ENCODE results near the gene DUOXA1. TPM values are rescaled to one million over a fixed set of nuclear protein-coding genes. Genes with fewer than 3 reads are reported as not detected.

DUOXA1 gene
- total RNA-seq, 1 donor from 2014 or later: 3.2 TPM

GRCh38 chr15:45114076-45114750, 15.5 kb downstream of the DUOXA1 start, which contains the start of the genes DUOX2 and DUOXA2:
Gene DUOX2, minus strand, starts transcription at chr15:45114172. Its CDS starts 761 bp downstream, at chr15:45113411.
Gene DUOXA2, plus strand, starts transcription at chr15:45114326. Its CDS starts 280 bp downstream, at chr15:45114606.
- Mint-ChIP-seq H3K36me3 (peaks cover 3% of the 10 kb centered on the region), H3K27ac (no peak within 1 kb of the TSS), H3K9me3 (peaks cover 6% of the 10 kb centered on the region), H3K4me3 (peak within 1 kb of the TSS; percentile 76), H3K4me1 (ENCODE audit: unreplicated experiment) (peaks cover 7% of the 10 kb centered on the region), H3K27me3 (peaks cover 76% of the 10 kb centered on the region)
- TF ChIP-seq, protein P1, sequence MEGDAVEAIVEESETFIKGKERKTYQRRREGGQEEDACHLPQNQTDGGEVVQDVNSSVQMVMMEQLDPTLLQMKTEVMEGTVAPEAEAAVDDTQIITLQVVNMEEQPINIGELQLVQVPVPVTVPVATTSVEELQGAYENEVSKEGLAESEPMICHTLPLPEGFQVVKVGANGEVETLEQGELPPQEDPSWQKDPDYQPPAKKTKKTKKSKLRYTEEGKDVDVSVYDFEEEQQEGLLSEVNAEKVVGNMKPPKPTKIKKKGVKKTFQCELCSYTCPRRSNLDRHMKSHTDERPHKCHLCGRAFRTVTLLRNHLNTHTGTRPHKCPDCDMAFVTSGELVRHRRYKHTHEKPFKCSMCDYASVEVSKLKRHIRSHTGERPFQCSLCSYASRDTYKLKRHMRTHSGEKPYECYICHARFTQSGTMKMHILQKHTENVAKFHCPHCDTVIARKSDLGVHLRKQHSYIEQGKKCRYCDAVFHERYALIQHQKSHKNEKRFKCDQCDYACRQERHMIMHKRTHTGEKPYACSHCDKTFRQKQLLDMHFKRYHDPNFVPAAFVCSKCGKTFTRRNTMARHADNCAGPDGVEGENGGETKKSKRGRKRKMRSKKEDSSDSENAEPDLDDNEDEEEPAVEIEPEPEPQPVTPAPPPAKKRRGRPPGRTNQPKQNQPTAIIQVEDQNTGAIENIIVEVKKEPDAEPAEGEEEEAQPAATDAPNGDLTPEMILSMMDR (conservative IDR thresholded peaks at IDR 0.05): no peak
- DNase-seq (ENCODE audit: extremely low spot score, unreplicated experiment): no peak

GRCh38 chr15:45113380-45113990, 16.2 kb downstream of the DUOXA1 start:
- DNase-seq (ENCODE audit: extremely low spot score, unreplicated experiment): no peak
- TF ChIP-seq, protein P1 (conservative IDR thresholded peaks at IDR 0.05): no peak
- Mint-ChIP-seq H3K4me1 (ENCODE audit: unreplicated experiment) (peaks cover 7% of the 10 kb centered on the region), H3K4me3 (peak overlapping the region; percentile 76), H3K27me3 (peaks cover 83% of the 10 kb centered on the region), H3K9me3 (peaks cover 6% of the 10 kb centered on the region), H3K27ac (no peak overlapping the region), H3K36me3 (peaks cover 3% of the 10 kb centered on the region)

DNA sequence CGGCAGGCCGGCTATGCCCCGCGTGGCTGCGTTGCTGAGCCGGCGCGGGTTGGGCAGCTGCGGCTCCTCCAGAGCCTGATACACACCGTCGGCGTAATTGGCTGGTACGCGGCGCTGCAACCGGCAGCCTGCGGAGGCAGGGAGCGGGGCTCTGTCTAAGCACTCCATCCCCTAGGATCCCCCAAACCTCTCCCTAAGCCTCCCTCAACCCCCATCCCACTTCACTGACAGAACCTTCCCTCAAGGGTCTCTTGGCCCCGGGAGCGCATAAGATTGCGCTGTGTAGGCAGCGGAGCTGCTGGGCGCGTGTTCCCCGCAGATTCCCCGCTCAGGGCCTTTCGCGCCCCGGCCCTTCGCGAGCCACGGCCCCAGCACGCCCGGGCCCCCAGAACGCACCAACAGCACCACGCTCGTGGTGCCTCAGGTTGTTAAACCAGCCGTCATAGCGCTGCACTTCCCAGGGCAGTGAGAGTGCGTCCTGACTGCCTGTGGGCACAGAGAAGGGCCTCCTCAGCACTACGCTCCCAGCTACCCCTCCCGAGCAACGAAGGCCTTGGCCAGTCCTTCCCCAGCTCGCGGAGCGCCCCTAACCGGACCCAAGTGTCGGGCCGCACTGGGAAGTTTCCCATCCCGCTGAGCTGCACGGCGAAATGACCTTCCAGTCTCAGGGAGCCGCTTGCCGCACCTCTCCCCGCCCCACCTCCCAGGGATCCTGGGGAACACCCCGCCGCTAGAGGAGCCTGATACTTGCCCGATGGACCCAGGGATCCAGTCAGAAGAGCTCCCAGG, 16.9 kb downstream of the DUOXA1 start:
- H3K27ac Mint-ChIP-seq: no peak overlapping the region

GRCh38 chr15:45112143-45112590, 17.5 kb downstream of the DUOXA1 start:
- H3K9me3 Mint-ChIP-seq: no peaks in the 10 kb centered on the region
- H3K4me3 Mint-ChIP-seq: peak overlapping the region; percentile 76
- no peak for DNase-seq (ENCODE audit: extremely low spot score, unreplicated experiment)
- TF ChIP-seq, protein P1 (conservative IDR thresholded peaks at IDR 0.05): no peak
- H3K27me3 Mint-ChIP-seq: peaks cover 70% of the 10 kb centered on the region
- H3K4me1 Mint-ChIP-seq (ENCODE audit: unreplicated experiment): no peaks in the 10 kb centered on the region
- H3K27ac Mint-ChIP-seq: no peak overlapping the region
- H3K36me3 Mint-ChIP-seq: no peaks in the 10 kb centered on the region

More for the DNA sequence above, 16.9 kb downstream of the DUOXA1 start:
- Mint-ChIP-seq H3K27me3 (peaks cover 76% of the 10 kb centered on the region), H3K4me3 (peak overlapping the region; percentile 76), H3K4me1 (ENCODE audit: unreplicated experiment) (peaks cover under 1% of the 10 kb centered on the region), H3K9me3 (peaks cover under 1% of the 10 kb centered on the region), H3K36me3 (no peaks in the 10 kb centered on the region)
- peak; percentile 63 for DNase-seq (ENCODE audit: extremely low spot score, unreplicated experiment)
- TF ChIP-seq, protein P1 (conservative IDR thresholded peaks at IDR 0.05): no peak

DNA sequence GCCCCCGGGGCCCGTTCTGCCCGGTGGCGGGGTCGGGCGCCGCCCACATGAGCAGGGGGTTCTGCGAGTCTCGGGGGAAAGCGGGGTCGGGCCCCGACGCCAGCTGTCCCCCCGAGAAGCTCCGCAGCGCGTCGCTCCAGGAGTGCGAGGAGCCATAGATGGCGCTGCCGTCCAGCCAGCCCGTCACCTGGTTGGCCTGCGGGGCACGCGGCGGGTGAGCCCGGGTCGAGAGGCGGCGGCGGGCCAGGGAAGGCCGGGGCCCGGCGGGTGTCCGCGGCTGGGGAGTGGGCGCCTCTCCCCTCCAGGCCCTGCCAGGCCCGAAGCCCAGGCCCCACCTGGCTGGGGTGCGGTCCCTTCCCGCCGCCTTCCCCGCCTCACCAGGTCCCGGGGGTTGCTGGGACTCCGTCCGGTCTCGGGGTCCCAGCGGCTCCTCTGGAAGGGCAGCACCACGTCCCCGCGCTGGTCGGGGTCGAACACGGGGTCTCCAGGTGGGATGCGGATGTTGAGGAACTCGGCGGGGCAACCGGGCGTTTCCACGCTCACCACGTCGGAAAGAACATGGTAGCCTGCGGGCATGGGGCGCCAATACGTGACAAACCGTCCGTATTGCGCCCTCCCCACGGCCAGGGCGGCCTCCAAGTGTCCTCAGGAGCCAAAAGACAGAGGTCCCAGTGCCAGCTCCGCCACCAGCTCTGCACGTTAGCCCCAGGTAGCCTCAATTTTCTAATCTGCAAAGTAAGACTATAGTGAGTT, 18.1 kb downstream of the DUOXA1 start:
- no peak for DNase-seq (ENCODE audit: extremely low spot score, unreplicated experiment)
- TF ChIP-seq, protein P1 (conservative IDR thresholded peaks at IDR 0.05): no peak
- Mint-ChIP-seq H3K4me3 (peak overlapping the region; percentile 76), H3K9me3 (no peaks in the 10 kb centered on the region), H3K27ac (no peak overlapping the region), H3K4me1 (ENCODE audit: unreplicated experiment) (no peaks in the 10 kb centered on the region), H3K36me3 (no peaks in the 10 kb centered on the region), H3K27me3 (peaks cover 70% of the 10 kb centered on the region)
